Loucy (cell line): ENCODE results near the gene NLRP6.

Experiments used
- EZH2phosphoT487 ChIP-seq: fragments of 200-600 bp; IDR thresholded peaks from 2 replicates; pipeline ENCODE4 v1.6.1; 2018; ENCODE audit warnings: antibody characterized with exemption, mild to moderate bottlenecking, moderate library complexity, borderline replicate concordance
- TF ChIP-seq, protein P1 (sequence below): fragments of 200-600 bp; sonication (generic); conservative IDR thresholded peaks from 2 replicates; pipeline ENCODE4 v1.5.1; 2014; ENCODE audit warnings: mild to moderate bottlenecking, antibody characterized with exemption, low read length

DNA sequence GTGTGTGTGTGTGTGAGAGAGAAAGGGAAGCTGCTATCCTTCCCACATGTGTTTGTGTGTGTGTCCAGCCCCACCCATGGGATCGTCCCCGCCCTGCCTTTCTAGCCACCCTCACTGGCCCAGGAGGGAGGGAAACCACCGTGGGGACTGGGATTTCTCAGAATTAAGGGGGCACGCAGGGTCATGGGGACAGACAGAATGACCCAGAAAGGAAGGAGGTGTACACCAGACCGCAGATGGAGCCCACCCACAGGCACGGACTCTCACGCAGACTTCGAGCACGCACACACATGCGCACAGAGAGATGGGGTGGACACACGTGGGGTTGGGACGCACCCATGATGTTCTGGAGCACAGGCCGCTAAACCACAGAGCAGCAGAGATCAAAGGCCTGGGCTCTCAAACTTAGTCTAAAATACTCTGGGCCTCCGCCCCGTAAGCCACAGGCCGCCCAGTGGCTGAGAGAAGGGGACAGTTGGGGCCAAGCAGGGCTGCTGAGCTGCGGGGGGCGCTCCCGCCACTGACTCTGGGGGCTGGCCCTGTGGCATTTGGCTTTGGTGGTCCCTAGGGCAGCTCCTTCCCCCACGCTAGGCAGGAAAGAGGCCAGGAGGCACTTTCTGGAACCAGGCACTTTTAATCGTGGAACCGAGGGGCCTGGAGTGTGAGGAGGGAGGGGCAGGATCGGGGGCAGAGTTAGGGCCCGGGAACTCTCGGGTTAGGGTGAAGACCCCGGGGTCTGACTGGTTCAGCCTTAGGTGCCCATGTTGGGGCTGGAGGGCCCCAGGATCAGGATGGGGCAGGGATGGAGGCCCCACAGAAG lies 19.6 kb downstream of the NLRP6 start:
- TF ChIP-seq, protein P1, sequence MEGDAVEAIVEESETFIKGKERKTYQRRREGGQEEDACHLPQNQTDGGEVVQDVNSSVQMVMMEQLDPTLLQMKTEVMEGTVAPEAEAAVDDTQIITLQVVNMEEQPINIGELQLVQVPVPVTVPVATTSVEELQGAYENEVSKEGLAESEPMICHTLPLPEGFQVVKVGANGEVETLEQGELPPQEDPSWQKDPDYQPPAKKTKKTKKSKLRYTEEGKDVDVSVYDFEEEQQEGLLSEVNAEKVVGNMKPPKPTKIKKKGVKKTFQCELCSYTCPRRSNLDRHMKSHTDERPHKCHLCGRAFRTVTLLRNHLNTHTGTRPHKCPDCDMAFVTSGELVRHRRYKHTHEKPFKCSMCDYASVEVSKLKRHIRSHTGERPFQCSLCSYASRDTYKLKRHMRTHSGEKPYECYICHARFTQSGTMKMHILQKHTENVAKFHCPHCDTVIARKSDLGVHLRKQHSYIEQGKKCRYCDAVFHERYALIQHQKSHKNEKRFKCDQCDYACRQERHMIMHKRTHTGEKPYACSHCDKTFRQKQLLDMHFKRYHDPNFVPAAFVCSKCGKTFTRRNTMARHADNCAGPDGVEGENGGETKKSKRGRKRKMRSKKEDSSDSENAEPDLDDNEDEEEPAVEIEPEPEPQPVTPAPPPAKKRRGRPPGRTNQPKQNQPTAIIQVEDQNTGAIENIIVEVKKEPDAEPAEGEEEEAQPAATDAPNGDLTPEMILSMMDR, result no peak; the same call in 1 of the 2 replicates
- TF ChIP-seq EZH2phosphoT487, result no peak
